GM21723 (cell line): Measurements from ENCODE around the gene MRPL10.

ENCODE experiments used
- ATAC-seq: cut with Tn5 transposase; IDR thresholded peaks from one replicate; pipeline ENCODE4 v1.9.1; 2021; ENCODE audit warnings: mild to moderate bottlenecking, moderate library complexity; ENCODE audit not compliant: unreplicated experiment

The MRPL10 gene

GRCh38 chr17:47840001-47840741 lies 8.8 kb upstream of the MRPL10 start:
- no peak for ATAC-seq

DNA sequence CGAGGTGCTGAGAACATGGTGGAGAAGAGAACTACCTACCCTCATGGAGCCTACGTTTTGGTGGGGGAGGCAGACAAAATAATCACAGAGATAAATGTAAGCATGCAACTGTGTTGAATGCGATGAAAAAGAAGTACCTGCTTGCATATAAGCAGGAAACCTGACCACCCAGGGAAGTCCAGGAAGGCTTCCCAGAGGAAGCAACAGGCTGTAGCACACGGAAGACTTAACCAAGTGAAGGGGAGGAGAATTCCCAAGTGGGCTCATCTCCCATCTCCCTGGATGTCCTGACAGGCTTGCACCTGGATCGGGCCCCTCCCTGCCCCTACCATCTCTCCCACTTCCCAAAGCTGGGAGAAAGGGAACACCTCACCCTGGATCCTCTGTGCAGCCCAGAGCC lies 7.7 kb upstream of the MRPL10 start:
- no peak for ATAC-seq

DNA sequence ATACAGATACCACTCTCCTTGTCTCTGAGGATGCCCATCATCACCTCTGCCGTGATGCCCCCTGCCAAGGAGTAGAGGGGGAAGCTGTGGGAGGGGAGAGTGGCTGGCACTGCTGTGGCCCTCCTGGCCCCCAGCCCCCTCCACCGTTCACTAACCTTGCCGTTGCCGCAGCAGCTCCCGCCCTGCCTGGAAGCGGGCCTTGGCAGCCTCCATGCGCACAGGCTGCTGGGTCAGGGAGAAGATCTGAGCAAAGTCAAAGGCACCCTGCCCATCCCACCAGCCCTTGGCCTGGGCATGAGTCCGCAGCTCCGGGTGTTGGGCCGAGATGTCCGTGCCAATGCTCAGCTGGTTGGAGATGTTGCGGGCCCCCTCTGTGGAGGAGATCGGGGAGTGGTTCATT lies 7.3 kb upstream of the MRPL10 start:
- no peak for ATAC-seq

DNA sequence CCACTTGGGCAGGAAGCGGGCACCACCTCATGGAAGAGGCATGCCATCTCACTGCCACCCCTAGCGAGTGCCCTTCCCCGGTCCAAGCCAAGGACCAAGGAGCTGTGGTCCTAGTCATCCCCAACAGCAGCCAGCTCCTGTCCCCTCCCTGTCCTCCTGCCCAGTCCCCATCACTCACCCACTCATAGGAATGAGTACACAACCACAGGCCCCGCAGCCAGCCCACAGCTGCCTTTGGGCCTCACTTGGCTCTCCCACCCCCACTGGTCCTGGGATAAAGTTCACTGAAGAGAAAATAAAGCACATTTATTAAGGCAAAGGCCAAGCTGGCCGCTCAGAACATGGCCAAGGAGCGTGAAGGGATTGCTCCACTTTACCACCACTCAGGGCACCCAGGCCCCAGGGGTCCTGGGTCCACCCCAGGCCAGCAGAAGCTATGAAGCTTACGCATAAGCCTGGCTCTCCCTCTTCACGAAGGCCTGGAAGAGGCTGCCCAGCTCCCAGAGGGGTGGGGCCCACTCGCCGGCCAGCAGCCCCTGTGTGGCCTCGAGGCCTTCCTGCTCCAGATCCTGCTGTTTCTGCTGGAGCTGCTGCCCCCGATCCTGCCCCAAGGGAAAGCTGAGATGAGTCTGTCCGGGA lies 6.2 kb upstream of the MRPL10 start:
- no peak for ATAC-seq

GRCh38 chr17:47836601-47837000 lies 5.3 kb upstream of the MRPL10 start:
- no peak for ATAC-seq

DNA sequence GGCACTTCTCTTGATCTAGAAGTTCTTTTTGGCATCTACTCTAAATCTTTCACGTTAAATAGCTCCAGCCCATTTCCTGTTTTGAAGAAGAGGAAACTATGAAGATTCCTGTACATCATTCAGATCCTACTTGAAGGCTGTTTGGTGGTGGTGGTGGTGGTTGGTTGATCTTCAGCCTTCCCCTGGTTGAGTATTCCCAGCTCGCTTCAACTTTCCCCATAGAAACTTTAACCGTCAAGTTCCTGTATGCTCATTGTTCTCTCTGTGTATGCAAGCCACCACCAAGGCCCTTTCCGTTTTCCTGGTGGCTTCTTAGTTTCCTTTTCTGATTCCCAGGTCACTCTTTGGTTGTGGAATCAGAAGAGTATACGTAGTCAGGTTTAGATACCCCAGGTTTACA lies 3.4 kb upstream of the MRPL10 start:
- ATAC-seq: no peak

DNA sequence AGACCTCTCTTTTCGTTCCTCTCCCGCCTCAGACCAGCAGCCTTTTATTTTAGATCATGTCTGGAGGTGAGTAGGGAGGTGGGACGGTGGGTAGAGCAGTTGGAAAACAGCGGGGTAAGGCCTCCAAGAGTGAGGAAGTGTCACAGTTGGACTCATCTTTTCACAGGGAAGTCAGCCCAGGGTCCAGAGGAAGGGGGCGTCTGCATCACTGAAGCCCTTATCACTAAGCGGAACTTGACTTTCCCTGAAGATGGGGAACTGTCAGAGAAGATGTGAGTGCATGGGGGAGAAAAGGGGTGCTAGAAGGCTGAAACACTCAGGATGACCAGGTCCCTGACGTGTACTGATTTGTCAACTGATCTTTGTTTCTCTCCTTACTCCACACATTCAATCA lies 590 bp upstream of the MRPL10 start:
- no peak for ATAC-seq

DNA sequence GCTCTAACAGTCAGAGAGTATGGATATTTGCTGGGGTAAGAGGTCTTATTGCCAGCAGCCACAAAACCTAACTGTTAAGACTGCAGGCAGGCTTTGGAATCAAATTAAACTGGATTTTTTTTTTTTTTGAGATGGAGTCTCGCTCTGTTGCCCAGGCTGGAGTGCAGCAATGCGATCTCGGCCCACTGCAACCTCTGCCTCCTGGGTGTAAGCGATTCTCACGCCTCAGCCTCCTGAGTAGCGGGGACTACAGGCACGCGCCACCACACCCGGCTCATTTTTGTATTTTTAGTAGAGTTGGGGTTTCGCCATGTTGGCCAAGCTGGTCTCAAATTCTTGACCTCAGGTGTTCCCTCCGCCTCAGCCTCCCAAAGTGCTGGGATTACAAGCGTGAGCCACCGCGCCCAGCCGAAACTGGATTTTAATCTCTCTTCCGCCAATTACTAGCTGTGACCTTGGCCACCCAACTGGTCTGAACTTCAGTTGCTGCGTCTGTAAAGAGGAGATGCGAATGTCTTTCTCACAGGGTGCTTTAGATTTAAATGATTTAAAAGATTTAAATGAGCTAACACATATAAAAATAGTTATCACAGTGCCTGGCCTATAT lies 842 bp downstream of the MRPL10 start:
- ATAC-seq: no peak

DNA sequence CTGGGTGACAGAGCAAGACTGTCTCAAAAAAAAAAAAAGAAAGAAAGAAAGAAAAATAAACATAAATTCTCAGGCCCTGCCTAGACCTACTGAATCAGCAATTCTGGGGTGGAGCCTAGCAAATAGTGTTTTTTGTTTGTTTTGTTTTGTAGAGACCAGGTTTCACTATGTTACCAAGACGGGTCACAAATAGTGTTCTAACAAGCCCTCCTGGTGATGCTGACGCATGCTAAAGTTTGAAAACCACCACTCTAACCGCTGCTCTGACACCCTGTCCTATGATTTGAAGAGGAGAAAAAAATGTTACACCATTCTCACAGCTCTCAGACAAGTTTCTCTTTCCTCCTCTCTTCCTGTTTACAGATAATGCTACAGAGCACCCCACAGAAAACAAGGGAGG lies 1.5 kb downstream of the MRPL10 start:
- no peak for ATAC-seq

GRCh38 chr17:47823519-47823918 lies 7.8 kb downstream of the MRPL10 start:
- ATAC-seq: no peak

DNA sequence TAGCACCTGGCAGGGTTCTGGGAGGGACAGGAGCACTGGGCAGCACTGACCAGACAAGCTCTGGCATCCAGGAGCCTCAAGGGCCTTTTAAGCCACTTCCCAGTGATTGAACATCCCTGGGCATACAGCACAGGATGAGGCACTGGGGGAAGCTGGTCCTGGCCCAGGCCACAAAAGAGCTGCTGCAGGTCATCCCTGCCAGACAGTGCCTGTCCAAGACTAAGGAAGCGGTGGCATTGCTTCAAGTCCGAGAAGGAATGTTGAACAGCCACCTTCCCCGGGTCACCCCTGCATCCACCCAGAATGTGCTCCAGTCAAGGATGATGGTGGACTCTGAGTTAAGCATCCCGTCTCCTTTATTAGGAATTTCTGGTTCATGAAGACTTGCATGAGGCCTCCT lies 8.6 kb downstream of the MRPL10 start:
- ATAC-seq: no peak

GRCh38 chr17:47821424-47822391 lies 9.6 kb downstream of the MRPL10 start, which contains the start of gene OSBPL7:
TSS of gene OSBPL7 (minus strand) at chr17:47821794. CDS start at chr17:47820278, 1,516 bp downstream.
- ATAC-seq: peak; percentile 82

GRCh38 chr17:47821031-47821423 lies 10.3 kb downstream of the MRPL10 start:
- ATAC-seq: no peak

DNA sequence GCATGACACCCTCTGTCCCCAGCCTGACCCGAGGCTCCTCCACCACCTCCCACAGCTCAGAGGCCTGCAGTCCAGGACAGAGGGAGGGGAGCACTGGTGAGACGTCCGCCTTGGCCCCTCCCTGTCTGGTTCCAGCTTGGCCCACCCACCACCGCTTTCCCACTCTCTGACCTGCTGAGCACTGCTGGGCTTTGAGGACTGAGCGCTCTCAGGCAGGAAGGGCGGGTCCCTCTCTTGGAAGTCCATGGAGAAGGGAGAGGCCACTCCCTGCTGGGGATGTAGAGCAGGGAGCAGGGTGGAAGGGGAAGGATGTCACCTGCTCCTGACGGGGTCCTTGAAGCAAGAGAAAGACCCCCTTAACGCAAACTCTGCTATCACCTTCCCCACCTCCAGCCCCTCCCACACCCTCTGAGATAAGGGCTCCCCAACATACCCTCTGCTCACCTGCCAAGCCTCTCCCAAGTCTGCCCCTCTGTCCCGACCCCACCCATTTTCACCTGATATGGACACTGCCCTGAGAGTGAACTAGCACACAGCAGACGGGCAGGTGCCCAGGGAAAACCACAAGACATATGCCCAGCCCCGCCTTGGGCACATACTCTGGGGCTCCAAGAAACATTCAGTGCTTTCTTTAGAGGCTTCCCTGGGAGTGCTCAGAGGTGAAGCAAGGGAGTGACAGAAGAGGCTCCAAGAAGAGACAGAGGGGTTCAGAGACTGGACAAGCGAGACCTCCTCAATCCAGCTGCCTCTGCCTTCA lies 11.1 kb downstream of the MRPL10 start:
- ATAC-seq: no peak

DNA sequence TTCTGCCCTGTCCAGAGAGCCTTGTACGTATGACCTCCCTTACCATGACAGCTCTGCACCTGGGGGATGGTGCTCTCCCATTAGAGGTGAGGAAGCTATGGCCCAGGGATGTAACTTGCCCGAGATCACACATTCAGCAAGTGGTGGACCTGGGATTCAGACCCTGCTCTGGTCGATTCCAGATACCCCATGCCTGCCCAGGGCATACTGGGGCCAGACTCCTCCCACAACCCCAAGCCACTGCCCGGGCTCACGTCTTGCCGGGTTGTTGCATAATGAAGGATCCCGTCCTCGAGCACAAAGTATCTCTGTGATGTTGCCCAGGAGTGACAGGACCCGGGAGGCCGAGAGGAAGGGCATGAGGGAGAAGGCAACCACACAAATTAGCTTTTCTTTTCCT lies 11.9 kb downstream of the MRPL10 start:
- ATAC-seq: no peak

GRCh38 chr17:47818002-47818695 lies 13.2 kb downstream of the MRPL10 start:
- ATAC-seq: no peak

DNA sequence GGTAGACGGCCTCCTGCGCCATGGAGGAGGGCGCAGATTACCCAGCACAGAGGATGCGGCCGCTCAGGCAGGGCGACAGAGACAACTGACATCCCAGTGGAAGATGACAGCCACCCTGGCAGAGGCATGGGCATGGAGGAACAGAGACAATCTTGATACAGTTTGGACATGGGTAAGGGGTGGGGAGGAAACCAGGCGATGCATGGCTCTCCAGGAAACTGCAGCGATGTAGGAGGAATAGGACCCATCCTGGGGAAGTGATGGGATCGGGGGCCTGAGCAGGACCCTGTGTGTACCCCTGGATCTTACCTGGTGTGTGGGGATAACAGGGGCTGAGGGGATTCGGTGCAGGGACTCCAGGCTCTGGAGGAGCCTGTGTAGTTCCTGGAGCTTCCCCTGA lies 14.4 kb downstream of the MRPL10 start:
- ATAC-seq: no peak

DNA sequence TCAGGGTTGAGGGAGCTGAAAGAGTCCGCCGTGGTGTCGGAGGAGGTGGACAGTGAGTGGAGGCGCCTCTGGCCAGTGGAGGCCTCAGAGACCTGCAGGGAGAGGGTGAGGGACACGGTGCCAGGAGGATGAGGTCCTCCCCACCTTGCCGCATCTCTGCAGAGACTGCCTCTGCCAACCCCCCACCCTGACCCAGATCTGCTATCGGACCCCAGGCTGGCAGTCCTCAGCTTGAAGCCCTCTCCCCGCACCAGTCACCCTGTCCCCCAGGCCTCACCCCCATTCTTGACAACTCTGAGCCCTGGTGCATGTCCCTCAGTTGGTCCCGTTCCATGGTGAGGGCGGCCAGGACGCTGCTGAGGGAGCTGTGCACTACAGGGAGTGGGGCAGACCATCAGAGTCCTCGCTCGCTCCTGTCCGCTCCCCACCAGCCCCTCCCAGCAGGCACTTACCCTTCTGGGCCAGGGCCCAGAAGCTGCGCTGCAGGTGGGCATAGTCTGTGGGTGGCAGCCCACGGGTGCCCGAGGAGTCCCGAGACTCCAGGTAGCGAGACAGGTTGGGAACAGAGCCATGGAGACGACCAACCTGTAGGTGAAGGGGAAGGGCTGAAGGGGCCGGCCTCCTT lies 15.1 kb downstream of the MRPL10 start:
- no peak for ATAC-seq
